GM21737 (cell line): ENCODE measurements around the gene TBCD.
"Not testable (repeated sequence)": the region's sequence is repeated elsewhere in the genome, so short reads cannot be mapped to it uniquely, and the experiment has no call there.

Experiments
- ATAC-seq: cut with Tn5 transposase; IDR thresholded peaks from one replicate; pipeline ENCODE4 v1.9.1; 2021; ENCODE audit warnings: mild to moderate bottlenecking, moderate library complexity; ENCODE audit not compliant: unreplicated experiment

Gene TBCD

GRCh38 chr17:82984751-82985427 is 233.0 kb downstream of the TBCD start:
- no peak for ATAC-seq

- no peak for ATAC-seq
Observed at GRCh38 chr17:82985428-82985805, 233.6 kb downstream of the TBCD start.

DNA sequence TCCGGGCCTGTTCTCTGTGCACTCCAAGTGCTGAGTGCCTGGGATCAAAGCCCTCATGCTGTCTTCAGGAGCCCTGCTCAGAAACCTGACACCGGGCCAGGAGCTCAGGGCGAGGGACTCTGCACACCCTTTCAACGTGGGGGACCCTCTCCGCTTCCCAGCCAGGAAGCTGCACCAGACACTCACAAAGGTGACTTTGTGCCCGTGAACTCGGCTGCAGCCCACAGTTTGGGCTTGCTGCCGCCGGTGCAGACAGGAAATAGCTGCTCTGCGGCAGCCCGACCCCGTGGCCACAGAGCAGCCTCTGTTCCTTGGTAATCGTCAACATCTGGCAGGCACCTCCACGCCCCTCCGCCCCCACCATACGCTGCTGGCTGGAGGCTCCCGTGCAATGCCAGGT is 234.1 kb downstream of the TBCD start:
- ATAC-seq = no peak

DNA sequence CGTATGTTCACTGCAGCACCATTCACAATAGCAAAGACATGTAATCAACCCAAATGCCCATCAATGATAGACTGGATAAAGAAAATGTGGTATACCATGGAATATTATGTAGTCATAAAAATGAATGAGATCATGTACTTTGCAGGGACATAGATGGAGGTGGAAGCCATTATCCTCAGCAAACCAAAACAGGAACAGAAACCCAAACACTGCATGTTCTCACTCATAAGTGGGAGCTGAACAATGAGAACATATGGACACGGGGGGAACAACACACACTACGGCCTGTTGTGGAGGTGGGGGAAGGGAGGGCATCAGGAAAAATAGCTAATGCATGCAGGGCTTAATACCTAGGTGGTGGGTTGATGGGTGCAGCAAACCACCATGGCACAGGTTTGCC is 237.2 kb downstream of the TBCD start:
- not testable (repeated sequence) for ATAC-seq

DNA sequence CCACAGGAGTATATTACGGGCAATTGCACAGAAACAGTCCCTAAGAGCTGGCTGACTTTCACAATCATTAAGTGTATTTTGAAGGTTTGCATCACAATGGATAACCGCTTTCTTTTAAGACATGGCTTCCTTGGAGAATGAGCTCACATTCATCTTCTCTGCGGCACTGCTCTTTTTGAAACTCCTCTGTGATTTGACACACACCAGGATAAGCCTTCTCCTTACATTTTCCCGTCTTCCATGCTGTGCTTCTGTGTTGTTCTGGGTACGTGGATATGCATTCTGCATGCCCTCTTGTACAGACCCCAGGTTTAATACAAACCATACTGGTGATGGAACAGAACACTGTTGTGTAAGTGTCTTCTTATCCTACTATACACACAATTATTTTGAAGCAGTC is 238.0 kb downstream of the TBCD start:
- ATAC-seq = no peak

GRCh38 chr17:82993005-82993404 is 241.1 kb downstream of the TBCD start:
- no peak for ATAC-seq
